Mesothelial cell of epicardium (in vitro differentiated cells): ENCODE results near the gene RPL18A. TPM values are rescaled to one million over a fixed set of nuclear protein-coding genes. Genes with fewer than 3 reads are reported as not detected.

Experiments used
- DNase-seq, 2 experiments: peaks; one replicate each; pipeline ENCODE4 v3.0.0; 2021; ENCODE audit warnings: low spot score in 2 of 2; ENCODE audit not compliant: unreplicated experiment in 2 of 2
- H3K27ac Mint-ChIP-seq: 2 replicates; pipeline ENCODE4 v1.8.0; 2021; ENCODE audit warnings: mixed read lengths
- H3K27me3 Mint-ChIP-seq: 2 replicates; pipeline ENCODE4 v1.8.0; 2021; ENCODE audit warnings: low read depth, mixed read lengths
- H3K36me3 Mint-ChIP-seq: 2 replicates; pipeline ENCODE4 v1.8.0; 2021; ENCODE audit warnings: mixed read lengths
- H3K4me1 Mint-ChIP-seq: 2 replicates; pipeline ENCODE4 v1.8.0; 2021; ENCODE audit warnings: mixed read lengths
- H3K4me3 Mint-ChIP-seq: 2 replicates; pipeline ENCODE4 v1.8.0; 2021; ENCODE audit warnings: mild to moderate bottlenecking, moderate library complexity, mixed read lengths
- H3K9me3 Mint-ChIP-seq: 2 replicates; pipeline ENCODE4 v1.8.0; 2021; ENCODE audit warnings: mixed read lengths
- CTCF ChIP-seq: fragments of 200-600 bp; sonication (generic); IDR thresholded peaks from one replicate; pipeline ENCODE4 v1.5.0; 2021; ENCODE audit warnings: antibody characterized with exemption; ENCODE audit not compliant: unreplicated experiment
- total RNA-seq: library from RNA; stranded (reverse); gene quantifications from 3 replicates; pipeline ENCODE4 v1.2.1, GENCODE V29; 2021

The RPL18A gene
- total RNA-seq: 1,706 to 1,840 TPM (median 1,775 TPM) in 3 replicates

- peak within 1 kb of the TSS; percentile 100 for H3K4me3 Mint-ChIP-seq
- H3K27me3 Mint-ChIP-seq: peaks cover 2% of the 10 kb centered on the region
- no peaks in the 10 kb centered on the region for H3K9me3 Mint-ChIP-seq
- H3K4me1 Mint-ChIP-seq: peaks cover 22% of the 10 kb centered on the region
- H3K36me3 Mint-ChIP-seq: peaks cover 18% of the 10 kb centered on the region
- TF ChIP-seq CTCF: peak; percentile 52
- peak; percentile 94 to 98 for DNase-seq
- H3K27ac Mint-ChIP-seq: peak within 1 kb of the TSS; percentile 98
Measured at GRCh38 chr19:17859533-17860330, at the start of gene RPL18A. RPL18A (plus strand) TSS chr19:17859910; CDS start chr19:17859957, 47 bp downstream.

- Mint-ChIP-seq H3K9me3 (no peaks in the 10 kb centered on the region), H3K27ac (no peak overlapping the region), H3K36me3 (no peaks in the 10 kb centered on the region), H3K4me1 (no peaks in the 10 kb centered on the region), H3K27me3 (peaks cover 21% of the 10 kb centered on the region), H3K4me3 (no peak overlapping the region)
- no peak for TF ChIP-seq CTCF
- no peak for DNase-seq
Measured at GRCh38 chr19:17811103-17811502, 48.6 kb upstream of the RPL18A start.

- TF ChIP-seq CTCF: no peak
Measured at GRCh38 chr19:17811681-17812080, 48.0 kb upstream of the RPL18A start.

GRCh38 chr19:17812099-17812498, 47.6 kb upstream of the RPL18A start:
- H3K4me3 Mint-ChIP-seq: no peak overlapping the region
- peaks cover 21% of the 10 kb centered on the region for H3K27me3 Mint-ChIP-seq
- no peak for TF ChIP-seq CTCF
- DNase-seq: no peak
- H3K9me3 Mint-ChIP-seq: no peaks in the 10 kb centered on the region
- no peaks in the 10 kb centered on the region for H3K36me3 Mint-ChIP-seq
- no peaks in the 10 kb centered on the region for H3K4me1 Mint-ChIP-seq
- no peak overlapping the region for H3K27ac Mint-ChIP-seq

More at GRCh38 chr19:17811681-17812080, 48.0 kb upstream of the RPL18A start:
- no peaks in the 10 kb centered on the region for H3K4me1 Mint-ChIP-seq
- no peak for DNase-seq
- no peak overlapping the region for H3K27ac Mint-ChIP-seq
- no peaks in the 10 kb centered on the region for H3K36me3 Mint-ChIP-seq
- H3K9me3 Mint-ChIP-seq: no peaks in the 10 kb centered on the region
- H3K27me3 Mint-ChIP-seq: peaks cover 21% of the 10 kb centered on the region
- no peak overlapping the region for H3K4me3 Mint-ChIP-seq

GRCh38 chr19:17817668-17818363, 41.9 kb upstream of the RPL18A start:
- DNase-seq: no peak
- H3K36me3 Mint-ChIP-seq: no peaks in the 10 kb centered on the region
- peaks cover under 1% of the 10 kb centered on the region for H3K27me3 Mint-ChIP-seq
- no peaks in the 10 kb centered on the region for H3K9me3 Mint-ChIP-seq
- H3K4me3 Mint-ChIP-seq: no peak overlapping the region
- no peak for TF ChIP-seq CTCF
- H3K27ac Mint-ChIP-seq: no peak overlapping the region
- no peaks in the 10 kb centered on the region for H3K4me1 Mint-ChIP-seq
